Karpas-422 (cell line): ENCODE data around the gene GIPC2. TPM values are rescaled to one million over a fixed set of nuclear protein-coding genes. Genes with fewer than 3 reads are reported as not detected.
"Not testable (repeated sequence)": the region's sequence is repeated elsewhere in the genome, so short reads cannot be mapped to it uniquely, and the experiment has no call there.

Source experiments
- DNase-seq: peaks from one replicate; pipeline ENCODE4 v3.0.0-alpha.2; 2015
- H2AFZ ChIP-seq: fragments of 200-600 bp; sonication (generic); 2 replicates; pipeline ENCODE4 v1.6.1; 2014; ENCODE audit warnings: antibody characterized with exemption, low read length, mixed read lengths
- H3K27ac ChIP-seq: fragments of 200-600 bp; sonication (generic); 2 replicates; pipeline ENCODE4 v1.5.1; 2014; ENCODE audit warnings: mild to moderate bottlenecking, low read length, moderate library complexity
- H3K27me3 ChIP-seq: fragments of 200-600 bp; sonication (generic); 2 replicates; pipeline ENCODE4 v1.6.1; 2014; ENCODE audit warnings: low read length, mixed read lengths
- H3K36me3 ChIP-seq: fragments of 200-600 bp; sonication (generic); 2 replicates; pipeline ENCODE4 v1.6.1; 2014; ENCODE audit warnings: low read length, mixed read lengths; ENCODE audit not compliant: insufficient read depth
- H3K4me1 ChIP-seq: fragments of 200-600 bp; sonication (generic); 2 replicates; pipeline ENCODE4 v1.6.1; 2014; ENCODE audit warnings: mild to moderate bottlenecking, low read length, mixed read lengths
- H3K4me2 ChIP-seq: fragments of 200-600 bp; sonication (generic); 2 replicates; pipeline ENCODE4 v1.6.1; 2014; ENCODE audit warnings: low read length, low read depth, mild to moderate bottlenecking; ENCODE audit not compliant: poor library complexity, severe bottlenecking
- H3K4me3 ChIP-seq: fragments of 200-600 bp; sonication (generic); 2 replicates; pipeline ENCODE4 v1.5.1; 2014; ENCODE audit warnings: mild to moderate bottlenecking, antibody characterized with exemption, low read length, mixed read lengths
- H3K79me2 ChIP-seq: fragments of 200-600 bp; sonication (generic); 2 replicates; pipeline ENCODE4 v1.6.1; 2014; ENCODE audit warnings: mild to moderate bottlenecking, low read length, mixed read lengths
- H3K9ac ChIP-seq: fragments of 200-600 bp; sonication (generic); 2 replicates; pipeline ENCODE4 v1.6.0; 2014; ENCODE audit warnings: low read length
- H3K9me2 ChIP-seq: fragments of 200-600 bp; sonication (generic), shearing (Covaris generic); replicated peaks from 2 replicates; pipeline ENCODE4 v1.6.0; 2014; ENCODE audit warnings: mild to moderate bottlenecking, low read length, moderate library complexity; ENCODE audit not compliant: insufficient read depth
- H3K9me3 ChIP-seq: fragments of 300-700, 200-600 bp; sonication (generic); 2 replicates; pipeline ENCODE4 v1.6.1; 2014; ENCODE audit warnings: low read length, mixed read lengths
- H4K20me1 ChIP-seq: fragments of 200-600 bp; sonication (generic); 2 replicates; pipeline ENCODE4 v1.6.1; 2014; ENCODE audit warnings: mild to moderate bottlenecking, antibody characterized with exemption, low read length, low read depth; ENCODE audit not compliant: insufficient read depth
- total RNA-seq: library from RNA; depleted of rRNA; stranded (reverse); fragments of >200 nt; shearing (Covaris generic); gene quantifications from 2 replicates; pipeline ENCODE4 v1.2.3, GENCODE V29; 2014; ENCODE audit warnings: low replicate concordance

Gene GIPC2
- total RNA-seq, 1 experiment from 2014 or later: 0.15 TPM

DNA sequence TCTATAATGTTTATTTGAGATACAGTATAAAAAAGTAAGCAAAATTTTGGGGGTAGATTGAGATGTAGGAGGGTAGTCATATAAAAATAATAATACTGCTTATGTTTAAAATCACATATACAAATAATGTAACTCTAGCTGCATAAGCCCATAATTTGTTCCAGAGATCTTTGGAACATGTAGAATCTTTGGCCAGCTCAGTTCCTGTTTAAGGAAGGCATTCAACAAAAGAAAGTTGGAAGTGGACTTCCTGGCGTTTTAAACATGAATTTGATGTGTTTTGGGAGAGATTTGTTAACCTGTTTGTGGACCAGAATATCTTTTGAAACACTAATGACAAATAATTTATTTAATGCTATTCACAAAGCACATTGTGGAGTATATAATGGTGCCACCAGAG lies 27.7 kb downstream of the GIPC2 start:
- no peaks in the 10 kb centered on the region; the same call in 1 of the 2 replicates for H3K27me3 ChIP-seq
- no peaks in the 10 kb centered on the region for H4K20me1 ChIP-seq
- no peaks in the 10 kb centered on the region for H3K9me3 ChIP-seq
- H2AFZ ChIP-seq: no peak overlapping the region
- H3K79me2 ChIP-seq: no peaks in the 10 kb centered on the region
- DNase-seq: no peak
- no peak overlapping the region for H3K4me3 ChIP-seq
- H3K27ac ChIP-seq: no peak overlapping the region
- no peaks in the 10 kb centered on the region for H3K9me2 ChIP-seq
- H3K36me3 ChIP-seq: no peaks in the 10 kb centered on the region
- H3K4me1 ChIP-seq: no peaks in the 10 kb centered on the region
- H3K4me2 ChIP-seq: no peak overlapping the region
- H3K9ac ChIP-seq: no peak overlapping the region

DNA sequence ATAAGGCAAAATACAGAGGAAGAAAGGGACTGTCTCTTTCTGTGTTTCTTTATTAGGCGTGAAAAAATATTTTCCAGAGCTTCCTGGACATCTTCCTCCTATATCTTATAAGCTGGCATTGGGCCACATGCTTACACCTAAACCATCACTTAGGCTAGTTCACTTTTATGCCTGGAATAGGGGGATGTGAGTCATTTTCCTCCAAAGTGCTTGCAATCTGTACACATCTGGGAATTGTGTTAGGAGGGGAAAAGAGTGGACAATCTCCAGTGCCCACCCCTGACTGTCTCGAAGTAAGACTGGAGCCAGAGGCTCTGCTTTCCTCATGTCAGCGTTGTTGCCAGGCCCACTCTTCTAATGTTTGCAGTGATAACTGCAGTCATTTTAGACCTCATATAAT lies 29.9 kb downstream of the GIPC2 start:
- Histone ChIP-seq H3K9ac (no peak overlapping the region), H3K27me3 (no peaks in the 10 kb centered on the region; the same call in 1 of the 2 replicates), H3K4me3 (no peak overlapping the region), H3K27ac (no peak overlapping the region), H3K4me2 (no peak overlapping the region), H3K4me1 (peaks cover 10% of the 10 kb centered on the region), H3K9me2 (no peaks in the 10 kb centered on the region), H3K9me3 (no peaks in the 10 kb centered on the region), H3K36me3 (no peaks in the 10 kb centered on the region), H3K79me2 (no peaks in the 10 kb centered on the region), H2AFZ (no peak overlapping the region), H4K20me1 (no peaks in the 10 kb centered on the region)
- DNase-seq: no peak

DNA sequence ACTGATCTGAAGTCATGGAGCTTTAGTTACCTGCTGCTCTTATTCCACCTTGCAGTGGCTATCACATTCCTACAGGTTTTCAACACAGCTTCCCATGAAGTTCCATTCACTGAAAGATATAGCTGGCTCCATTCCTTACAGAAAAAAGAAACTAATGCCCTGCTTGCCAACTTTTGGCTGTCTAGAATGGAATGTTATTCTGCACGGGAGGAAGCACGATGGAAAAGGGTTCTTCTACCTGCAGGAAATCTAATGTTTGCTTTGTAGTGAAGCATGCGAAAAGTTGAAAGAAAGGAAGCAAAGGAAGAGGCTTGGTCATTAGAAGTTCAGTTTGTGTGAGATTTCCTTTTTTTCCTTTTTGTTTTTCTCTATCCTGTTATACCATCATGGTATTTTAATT lies 32.6 kb downstream of the GIPC2 start:
- no peak overlapping the region for H3K9ac ChIP-seq
- no peak overlapping the region for H3K4me2 ChIP-seq
- H2AFZ ChIP-seq: no peak overlapping the region

DNA sequence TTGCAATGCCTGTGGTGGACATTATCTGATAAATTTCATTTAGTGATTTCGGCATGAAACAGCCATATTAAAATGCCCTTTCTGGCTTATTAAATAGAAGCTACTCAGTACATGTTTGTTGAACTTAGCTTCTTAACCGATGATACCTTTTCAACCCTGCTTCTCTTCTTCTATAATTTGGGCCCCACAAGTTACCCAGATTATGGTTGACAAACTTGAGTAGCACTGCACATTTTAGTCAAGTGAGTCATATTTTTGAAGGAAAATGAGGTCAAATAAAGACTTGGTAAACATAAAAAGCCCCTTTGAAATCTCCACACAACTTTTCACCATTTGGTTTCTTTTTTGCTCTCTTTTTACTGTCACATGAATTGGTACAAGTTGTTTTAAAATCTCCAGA lies 33.8 kb downstream of the GIPC2 start:
- H3K79me2 ChIP-seq: no peaks in the 10 kb centered on the region
- H3K9ac ChIP-seq: no peak overlapping the region
- no peak overlapping the region for H3K4me3 ChIP-seq
- no peak overlapping the region for H2AFZ ChIP-seq
- H4K20me1 ChIP-seq: no peaks in the 10 kb centered on the region
- H3K4me1 ChIP-seq: peaks cover 14% of the 10 kb centered on the region
- no peaks in the 10 kb centered on the region for H3K36me3 ChIP-seq
- no peak for DNase-seq
- H3K9me3 ChIP-seq: no peaks in the 10 kb centered on the region
- H3K9me2 ChIP-seq: no peaks in the 10 kb centered on the region
- peak overlapping the region; percentile 36 for H3K4me2 ChIP-seq
- H3K27ac ChIP-seq: no peak overlapping the region
- H3K27me3 ChIP-seq: no peaks in the 10 kb centered on the region

More for the DNA sequence above, 32.6 kb downstream of the GIPC2 start:
- peaks cover 14% of the 10 kb centered on the region for H3K4me1 ChIP-seq
- no peak overlapping the region for H3K4me3 ChIP-seq
- no peaks in the 10 kb centered on the region for H3K36me3 ChIP-seq
- DNase-seq: no peak
- no peaks in the 10 kb centered on the region for H3K79me2 ChIP-seq
- H3K27me3 ChIP-seq: no peaks in the 10 kb centered on the region
- H3K9me3 ChIP-seq: no peaks in the 10 kb centered on the region
- H3K9me2 ChIP-seq: no peaks in the 10 kb centered on the region
- no peaks in the 10 kb centered on the region for H4K20me1 ChIP-seq
- H3K27ac ChIP-seq: no peak overlapping the region

DNA sequence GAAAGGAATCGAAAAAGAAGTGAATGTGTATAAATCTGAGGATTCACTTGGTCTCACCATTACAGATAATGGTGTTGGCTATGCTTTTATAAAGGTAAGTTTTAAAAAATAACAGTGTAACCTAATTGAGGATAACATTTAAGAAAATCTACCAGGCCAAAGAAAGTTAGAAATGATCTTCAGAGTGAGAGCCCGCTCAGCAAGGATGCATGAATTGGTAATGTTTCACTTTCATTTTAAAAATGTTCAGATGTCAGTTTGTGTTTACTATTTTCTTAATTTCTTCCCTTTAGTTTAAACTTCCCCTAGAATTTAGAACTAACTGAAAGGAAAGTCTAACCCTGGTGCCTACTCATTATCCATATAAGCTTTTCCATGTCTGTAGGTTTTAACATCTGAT lies 35.0 kb downstream of the GIPC2 start:
- no peak for DNase-seq
- Histone ChIP-seq H2AFZ (peak overlapping the region; percentile 70; the same call in 1 of the 2 replicates), H3K9me3 (no peaks in the 10 kb centered on the region), H3K4me2 (peak overlapping the region; percentile 36), H3K27ac (no peak overlapping the region), H3K9me2 (no peaks in the 10 kb centered on the region), H3K4me3 (no peak overlapping the region), H3K9ac (no peak overlapping the region), H3K36me3 (no peaks in the 10 kb centered on the region), H3K27me3 (no peaks in the 10 kb centered on the region), H4K20me1 (no peaks in the 10 kb centered on the region), H3K4me1 (peaks cover 14% of the 10 kb centered on the region), H3K79me2 (no peaks in the 10 kb centered on the region)

DNA sequence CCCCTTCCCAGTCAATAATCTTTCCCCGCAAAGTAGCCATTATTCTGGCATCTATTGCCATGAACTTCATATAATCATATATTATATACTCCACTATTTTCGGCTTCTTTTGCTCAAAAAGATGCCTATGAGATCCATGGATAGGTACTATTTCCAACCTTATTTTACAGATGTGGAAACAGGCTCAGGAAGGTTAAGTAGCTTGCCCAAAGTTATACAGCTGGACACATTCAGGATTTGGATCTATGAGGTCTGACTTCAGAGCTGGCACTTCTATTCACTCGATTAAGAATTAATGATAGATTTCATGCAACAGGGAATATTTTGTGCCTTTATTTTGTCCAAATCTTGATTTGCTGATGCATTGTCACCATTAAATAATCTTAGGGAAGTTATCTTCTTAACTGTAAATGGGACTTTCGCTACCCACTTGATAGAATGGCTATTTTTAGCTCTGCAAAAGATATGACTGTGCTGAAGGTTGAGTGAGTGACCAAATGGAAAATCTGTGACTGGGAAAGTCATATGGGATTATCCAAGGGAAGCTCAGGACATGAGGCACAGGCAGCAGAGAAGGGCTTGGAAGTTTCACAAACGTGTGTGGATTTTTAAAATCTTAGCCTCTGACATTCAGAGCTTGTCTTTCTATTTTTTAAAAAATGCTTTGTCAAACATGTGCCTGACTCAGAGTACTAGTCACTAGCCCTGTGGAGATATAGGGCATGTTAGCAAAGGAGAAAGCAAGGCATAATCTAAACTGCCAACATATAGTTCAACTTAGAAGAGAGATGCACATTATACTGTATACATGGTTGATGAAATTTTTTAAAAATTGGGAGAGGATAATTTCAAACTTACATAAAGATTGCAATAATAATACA lies 36.5 kb downstream of the GIPC2 start:
- Histone ChIP-seq H3K27ac (no peak overlapping the region), H3K9me3 (no peaks in the 10 kb centered on the region), H3K4me3 (no peak overlapping the region), H3K27me3 (no peaks in the 10 kb centered on the region), H3K4me1 (peaks cover 14% of the 10 kb centered on the region), H3K9ac (no peak overlapping the region), H3K9me2 (no peaks in the 10 kb centered on the region), H2AFZ (no peak overlapping the region), H4K20me1 (no peaks in the 10 kb centered on the region), H3K79me2 (no peaks in the 10 kb centered on the region), H3K36me3 (no peaks in the 10 kb centered on the region), H3K4me2 (no peak overlapping the region)
- DNase-seq: no peak

DNA sequence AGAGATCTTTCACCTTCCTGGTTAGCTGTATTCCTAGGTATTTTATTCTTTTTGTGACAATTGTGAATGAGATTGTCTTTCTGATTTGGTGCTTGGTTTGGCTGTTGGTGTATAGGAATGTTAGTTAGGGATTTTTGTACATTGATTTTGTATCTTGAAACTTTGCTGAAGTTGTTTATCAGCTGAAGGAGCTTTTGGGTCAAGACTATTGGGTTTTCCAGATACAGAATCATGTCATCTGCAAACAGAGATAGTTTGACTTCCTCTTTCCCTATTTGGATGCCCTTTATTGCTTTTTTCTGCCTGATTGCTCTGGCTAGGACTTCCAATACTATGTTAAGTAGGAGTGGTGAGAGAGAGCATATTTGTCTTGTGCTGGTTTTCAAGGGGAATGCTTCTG lies 38.9 kb downstream of the GIPC2 start:
- not testable (repeated sequence) for H2AFZ ChIP-seq, H3K4me2 ChIP-seq, H3K79me2 ChIP-seq, H3K4me3 ChIP-seq, H3K36me3 ChIP-seq, H3K27ac ChIP-seq, H3K9ac ChIP-seq, H3K9me3 ChIP-seq, DNase-seq, H3K9me2 ChIP-seq, H3K27me3 ChIP-seq, H4K20me1 ChIP-seq
- peaks cover 14% of the 10 kb centered on the region for H3K4me1 ChIP-seq

DNA sequence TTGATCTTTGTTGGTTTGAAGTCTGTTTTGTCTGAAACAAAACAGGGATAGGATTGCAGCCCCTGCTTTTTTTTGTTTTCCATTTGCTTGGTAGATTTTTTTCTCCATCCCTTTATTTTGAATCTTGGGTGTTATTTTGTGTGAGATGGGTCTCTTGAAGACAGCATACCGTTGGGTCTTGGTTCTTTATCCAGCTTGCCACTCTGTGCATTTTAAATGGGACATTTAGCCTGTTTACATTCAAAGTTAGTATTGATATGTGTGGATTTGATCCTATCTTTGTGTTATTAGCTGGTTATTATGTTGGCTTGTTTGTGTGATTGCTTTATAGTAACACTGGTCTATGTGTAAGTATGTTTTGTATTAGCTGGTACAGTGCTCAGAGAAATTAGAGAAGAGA lies 40.9 kb downstream of the GIPC2 start:
- no peak overlapping the region for H3K27ac ChIP-seq
- H2AFZ ChIP-seq: no peak overlapping the region
- H3K4me3 ChIP-seq: no peak overlapping the region
- no peak for DNase-seq
- H3K27me3 ChIP-seq: no peaks in the 10 kb centered on the region
- H3K9me2 ChIP-seq: no peaks in the 10 kb centered on the region
- no peaks in the 10 kb centered on the region for H3K4me1 ChIP-seq
- H3K36me3 ChIP-seq: no peaks in the 10 kb centered on the region
- no peak overlapping the region for H3K9ac ChIP-seq
- no peak overlapping the region for H3K4me2 ChIP-seq
- no peaks in the 10 kb centered on the region for H3K79me2 ChIP-seq
- no peaks in the 10 kb centered on the region for H4K20me1 ChIP-seq
- H3K9me3 ChIP-seq: no peaks in the 10 kb centered on the region
